GM12878 (cell line): ENCODE results near the gene NMT1. TPM values are rescaled to one million over a fixed set of nuclear protein-coding genes. Genes with fewer than 3 reads are reported as not detected.

Experiments used
- CBFB ChIP-seq: IDR thresholded peaks from 2 replicates; pipeline ENCODE4 v1.6.1; 2016; ENCODE audit warnings: antibody characterized with exemption, low read depth
- CTCF ChIP-seq, 3 experiments: IDR thresholded peaks in 2 of 3; conservative IDR thresholded peaks in 1 of 3; 2 replicates each; pipeline ENCODE4 v1.5.1; 2011; ENCODE audit warnings: low read depth in 3 of 3, low read length in 3 of 3, mild to moderate bottlenecking in 3 of 3, control low read depth in 2 of 3, moderate library complexity in 2 of 3, inconsistent platforms in 1 of 3, mixed read lengths in 1 of 3; ENCODE audit not compliant: control insufficient read depth in 2 of 3, insufficient read depth in 1 of 3; ENCODE audit errors: extremely low read depth in 1 of 3
- E2F8 ChIP-seq: fragments of 450-650 bp; IDR thresholded peaks from 2 replicates; pipeline ENCODE4 v1.6.1; 2018; ENCODE audit warnings: mild to moderate bottlenecking, low read depth, moderate library complexity; ENCODE audit not compliant: partially characterized antibody
- ELK1 ChIP-seq: IDR thresholded peaks from 2 replicates; pipeline ENCODE4 v1.6.1; 2012; ENCODE audit warnings: low read depth, low read length, improper control_type of control experiment
- ETV6 ChIP-seq, 2 experiments: fragments of 450-650 bp in 1 of 2; IDR thresholded peaks in 1 of 2; conservative IDR thresholded peaks in 1 of 2; 2 replicates each; pipeline ENCODE4 v1.6.1; 2014; ENCODE audit warnings: antibody characterized with exemption in 1 of 2, borderline replicate concordance in 1 of 2, low read depth in 1 of 2, mild to moderate bottlenecking in 1 of 2, moderate library complexity in 1 of 2
- FOXM1 ChIP-seq: IDR thresholded peaks from 2 replicates; pipeline ENCODE4 v1.6.1; 2012; ENCODE audit warnings: low read depth, mild to moderate bottlenecking, inconsistent platforms, low read length, moderate library complexity
- IKZF2 ChIP-seq, 2 experiments: fragments of 450-650 bp; IDR thresholded peaks; 2 replicates each; pipeline ENCODE4 v1.6.1; 2017; ENCODE audit warnings: mild to moderate bottlenecking in 2 of 2, moderate library complexity in 2 of 2
- IRF5 ChIP-seq: fragments of 450-650 bp; IDR thresholded peaks from 2 replicates; pipeline ENCODE4 v1.6.1; 2017; ENCODE audit warnings: borderline replicate concordance
- JUND ChIP-seq: IDR thresholded peaks from 2 replicates; pipeline ENCODE4 v1.6.1; 2012; ENCODE audit warnings: low read depth, mild to moderate bottlenecking, low read length, improper control_type of control experiment, moderate library complexity
- KAT2A ChIP-seq: conservative IDR thresholded peaks from 2 replicates; pipeline ENCODE4 v1.6.1; 2011; ENCODE audit warnings: low read depth, low read length; ENCODE audit not compliant: control insufficient read depth
- LARP7 ChIP-seq: fragments of 450-650 bp; IDR thresholded peaks from 2 replicates; pipeline ENCODE4 v1.6.1; 2017; ENCODE audit warnings: mild to moderate bottlenecking
- MEF2B ChIP-seq: fragments of 450-650 bp; IDR thresholded peaks from 2 replicates; pipeline ENCODE4 v1.6.1; 2018; ENCODE audit warnings: mild to moderate bottlenecking, moderate library complexity; ENCODE audit not compliant: partially characterized antibody, poor library complexity, severe bottlenecking
- NRF1 ChIP-seq: conservative IDR thresholded peaks from 2 replicates; pipeline ENCODE4 v1.6.1; 2011; ENCODE audit warnings: mild to moderate bottlenecking, low read depth, low read length, improper control_type of control experiment
- RELA ChIP-seq: fragments of 450-650 bp; IDR thresholded peaks from 2 replicates; pipeline ENCODE4 v1.8.0; 2014; ENCODE audit warnings: borderline replicate concordance; ENCODE audit not compliant: partially characterized antibody
- SP1 ChIP-seq: IDR thresholded peaks from one replicate; pipeline ENCODE4 v1.6.1; 2011; ENCODE audit warnings: low read depth, low read length
- ZBTB40 ChIP-seq: fragments of 450-650 bp; IDR thresholded peaks from 2 replicates; pipeline ENCODE4 v1.6.1; 2016; ENCODE audit warnings: mild to moderate bottlenecking, moderate library complexity, borderline replicate concordance
- polyA plus RNA-seq, 11 experiments: library from polyadenylated mRNA; depleted of rRNA in 4 of 11; unstranded in 6 of 11; stranded (reverse) in 5 of 11; fragments of >200 nt; fragmentation: Nextera tagmentation in 4 of 11; fragmentation: Illumina TruSeq in 1 of 11; extraction: Ambion mirVana in 4 of 11; extraction: Trizol in 1 of 11; gene quantifications; 1 replicate in 1 of 11; 2 replicates in 10 of 11; pipeline versions ENCODE4 v1.2.1 to v1.2.3, GENCODE V29; 2011 to 2016; ENCODE audit warnings: inconsistent platforms in 2 of 11, missing spikeins in 2 of 11, low read depth in 1 of 11
- total RNA-seq, 4 experiments: library from RNA; depleted of rRNA in 3 of 4; stranded (reverse); fragments of >200 nt in 3 of 4; fragmentation: Illumina TruSeq in 1 of 4; extraction: Trizol in 1 of 4; gene quantifications; 2 replicates each; pipeline versions ENCODE4 v1.2.1 to v1.2.3, GENCODE V29; 2013 to 2021

NMT1 gene
- total and polyA plus RNA-seq, 10 of the 15 experiments (the other 5 are each of a cell fraction or from before 2014, with no cell fraction given), result 96.7 to 395 (median 222) TPM

- TF ChIP-seq E2F8, result peak; percentile 90
- peak; percentile 48 for TF ChIP-seq SP1
- no peak for TF ChIP-seq IRF5
- TF ChIP-seq MEF2B, result peak; percentile 52
- TF ChIP-seq FOXM1, result peak; percentile 86
- no peak for TF ChIP-seq CTCF (IDR thresholded peaks at IDR 0.05 in 2 of 3, conservative IDR thresholded peaks at IDR 0.05 in 1 of 3; ENCODE audit: control insufficient read depth in 2 of 3, extremely low read depth in 1 of 3, insufficient read depth in 1 of 3, low read depth in 3 of 3, low read length in 3 of 3)
- no peak for TF ChIP-seq KAT2A
- TF ChIP-seq LARP7, result 0 out of 2 replicates have a peak, but pooled peaks have one; percentile 42
- TF ChIP-seq RELA, result peak; percentile 57
- no peak for TF ChIP-seq NRF1
- TF ChIP-seq ZBTB40, result peak; percentile 71; the same call in 1 of the 2 replicates
- peak in 1 of 2 experiments; percentile 26; a peak in 1 of 4 replicates for TF ChIP-seq IKZF2 (IDR thresholded peaks at IDR 0.05)
- no peak for TF ChIP-seq ELK1
- peak; percentile 96 for TF ChIP-seq JUND
- TF ChIP-seq ETV6 (conservative IDR thresholded peaks at IDR 0.05 in 1 of 2, IDR thresholded peaks at IDR 0.05 in 1 of 2; ENCODE audit: borderline replicate concordance in 1 of 2, low read depth in 1 of 2), result peak in 1 of 2 experiments; percentile 26; a peak in 1 of 4 replicates
- no peak for TF ChIP-seq CBFB
Measured at GRCh38 chr17:45147581-45148182, 86.6 kb downstream of the NMT1 start (continued).
